Regular cardiac myocyte (primary cell): ENCODE measurements around the gene FUT8. TPM values are rescaled to one million over a fixed set of nuclear protein-coding genes. Genes with fewer than 3 reads are reported as not detected.

Experiments used
- total RNA-seq: library from RNA; depleted of rRNA; stranded (reverse); fragments of >200 nt; gene quantifications from 2 replicates; pipeline ENCODE4 v1.2.3, GENCODE V29; 2014

FUT8 gene
- 145 and 164 TPM in 2 replicates for total RNA-seq

GRCh38 chr14:65412032-65412846 lies at the start of gene FUT8:
TSS of gene FUT8 (plus strand) at chr14:65412730. CDS start at chr14:65561564, 148,834 bp downstream.

